ENCODE measurements around the gene SLC15A3. TPM values are rescaled to one million over a fixed set of nuclear protein-coding genes. Genes with fewer than 3 reads are reported as not detected.

The SLC15A3 gene
- total and polyA plus RNA-seq, 8 donors = 2.0 to 25.3 (median 6.1) TPM

DNA sequence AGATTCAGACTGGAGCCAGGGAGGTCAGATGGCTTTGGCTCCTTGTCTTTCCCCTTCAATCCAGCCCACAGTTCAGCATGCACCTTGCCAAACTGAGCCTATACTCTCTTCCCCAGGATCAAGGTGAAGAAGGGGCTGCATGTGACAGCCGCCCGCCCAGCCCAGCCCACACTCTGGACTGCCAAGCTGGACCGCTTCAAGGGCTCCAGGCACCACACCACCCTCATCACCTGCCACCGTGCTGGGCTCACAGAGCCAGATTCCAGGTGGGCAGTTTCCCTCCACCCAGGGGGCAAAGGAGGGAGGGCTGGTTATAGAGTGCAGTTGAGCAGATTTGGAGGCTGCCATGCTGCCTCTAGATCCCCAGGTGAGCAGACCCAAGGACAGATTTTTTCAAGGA lies 21.6 kb downstream of the SLC15A3 start:
- Histone ChIP-seq H3K27ac (no peak overlapping the region), H3K27me3 (no peaks in the 10 kb centered on the region), H3K4me3 (no peak overlapping the region), H3K9me3 (no peaks in the 10 kb centered on the region), H3K4me1 (no peaks in the 10 kb centered on the region), H3K36me3 (no peaks in the 10 kb centered on the region)
- intact Hi-C loops (cut with DNase I) = no loop called here
- DNase-seq = no peak
- FAIRE-seq = no peak
- WGBS, 2 donors = 85% methylated on average over 4 of the region's 4 CpGs
- no peak for ATAC-seq
- TF ChIP-seq, protein P1, sequence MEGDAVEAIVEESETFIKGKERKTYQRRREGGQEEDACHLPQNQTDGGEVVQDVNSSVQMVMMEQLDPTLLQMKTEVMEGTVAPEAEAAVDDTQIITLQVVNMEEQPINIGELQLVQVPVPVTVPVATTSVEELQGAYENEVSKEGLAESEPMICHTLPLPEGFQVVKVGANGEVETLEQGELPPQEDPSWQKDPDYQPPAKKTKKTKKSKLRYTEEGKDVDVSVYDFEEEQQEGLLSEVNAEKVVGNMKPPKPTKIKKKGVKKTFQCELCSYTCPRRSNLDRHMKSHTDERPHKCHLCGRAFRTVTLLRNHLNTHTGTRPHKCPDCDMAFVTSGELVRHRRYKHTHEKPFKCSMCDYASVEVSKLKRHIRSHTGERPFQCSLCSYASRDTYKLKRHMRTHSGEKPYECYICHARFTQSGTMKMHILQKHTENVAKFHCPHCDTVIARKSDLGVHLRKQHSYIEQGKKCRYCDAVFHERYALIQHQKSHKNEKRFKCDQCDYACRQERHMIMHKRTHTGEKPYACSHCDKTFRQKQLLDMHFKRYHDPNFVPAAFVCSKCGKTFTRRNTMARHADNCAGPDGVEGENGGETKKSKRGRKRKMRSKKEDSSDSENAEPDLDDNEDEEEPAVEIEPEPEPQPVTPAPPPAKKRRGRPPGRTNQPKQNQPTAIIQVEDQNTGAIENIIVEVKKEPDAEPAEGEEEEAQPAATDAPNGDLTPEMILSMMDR (IDR thresholded peaks at IDR 0.05) = no peak

DNA sequence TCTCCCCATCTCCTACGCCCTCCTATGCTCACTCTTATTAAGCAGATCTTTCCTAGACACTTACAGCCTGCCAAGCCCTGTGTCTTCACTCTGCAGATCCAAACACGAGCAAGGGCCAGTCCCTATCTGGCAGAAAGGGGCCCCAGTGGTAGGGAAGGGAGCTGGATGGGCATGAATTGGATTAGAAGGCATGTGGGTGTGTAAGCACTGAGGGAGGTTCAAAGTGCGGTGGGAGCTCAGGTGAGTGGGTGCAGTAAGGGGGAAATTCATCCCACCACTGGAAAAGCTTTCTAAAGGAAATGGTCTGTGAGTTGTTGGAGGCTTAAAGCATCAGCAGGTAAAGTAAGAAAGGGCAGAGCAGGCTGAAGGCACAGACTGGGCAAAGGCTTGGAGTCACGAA lies 22.2 kb downstream of the SLC15A3 start:
- H3K27ac ChIP-seq = no peak overlapping the region
- ATAC-seq = no peak
- FAIRE-seq = no peak
- no peak for DNase-seq
- no peaks in the 10 kb centered on the region for H3K36me3 ChIP-seq
- H3K4me3 ChIP-seq = no peak overlapping the region
- 76 to 78% methylated on average over 4 of the region's 4 CpGs for WGBS, 2 donors
- peaks cover 0 to 4% (median 3%) of the 10 kb centered on the region in 3 donors for H3K4me1 ChIP-seq
- no peaks in the 10 kb centered on the region for H3K27me3 ChIP-seq
- TF ChIP-seq, protein P1 (IDR thresholded peaks at IDR 0.05) = no peak
- intact Hi-C loops (cut with DNase I) = no loop called here
- H3K9me3 ChIP-seq = no peaks in the 10 kb centered on the region

DNA sequence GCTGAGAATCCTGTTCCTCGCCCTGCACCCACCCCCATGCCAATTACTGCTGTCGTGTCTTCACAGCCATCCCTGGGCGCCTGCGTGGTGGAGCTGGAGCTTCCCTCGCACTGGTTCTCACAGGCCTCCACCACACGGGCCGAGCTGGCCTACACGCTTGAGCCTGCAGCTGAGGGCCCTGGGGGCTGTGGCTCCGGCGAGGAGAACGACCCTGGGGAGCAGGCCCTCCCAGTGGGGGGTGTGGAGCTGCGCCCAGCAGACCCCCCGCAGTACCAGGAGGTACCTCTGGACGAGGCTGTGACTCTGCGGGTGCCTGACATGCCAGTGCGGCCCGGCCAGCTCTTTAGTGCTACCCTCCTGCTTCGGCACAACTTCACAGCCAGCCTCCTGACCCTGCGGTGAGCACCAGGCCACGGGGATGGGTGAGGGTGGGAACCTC lies 23.4 kb downstream of the SLC15A3 start:
- Histone ChIP-seq H3K36me3 (no peaks in the 10 kb centered on the region), H3K4me1 (peaks cover 0 to 4% (median 4%) of the 10 kb centered on the region in 3 donors), H3K27ac (no peak overlapping the region), H3K4me3 (no peak overlapping the region), H3K9me3 (no peaks in the 10 kb centered on the region), H3K27me3 (no peaks in the 10 kb centered on the region)
- FAIRE-seq = no peak
- DNase-seq = peak in 2 of 6 donors; percentile 45 to 58
- WGBS, 2 donors = 82 to 83% methylated on average over 20 of the region's 20 CpGs
- intact Hi-C loops (cut with DNase I) = no loop called here
- ATAC-seq = no peak
- TF ChIP-seq, protein P1 (IDR thresholded peaks at IDR 0.05) = no peak

DNA sequence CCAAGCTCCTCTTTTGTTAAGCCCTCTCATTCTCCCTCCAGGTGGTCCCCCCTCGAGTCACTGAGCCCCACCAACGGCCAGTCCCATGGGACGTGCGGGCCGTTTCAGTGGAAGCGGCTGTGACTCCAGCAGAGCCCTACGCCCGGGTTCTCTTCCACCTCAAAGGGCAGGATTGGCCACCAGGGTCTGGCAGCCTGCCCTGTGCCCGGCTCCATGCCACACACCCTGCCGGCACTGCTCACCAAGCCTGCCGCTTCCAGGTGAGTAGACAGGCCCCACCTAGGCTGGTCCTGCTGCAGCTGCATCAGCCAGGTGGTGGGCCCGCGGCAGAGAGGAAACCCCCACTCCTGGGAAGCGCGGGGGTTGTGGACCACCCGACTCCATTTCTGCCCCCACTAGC lies 24.4 kb downstream of the SLC15A3 start:
- Histone ChIP-seq H3K9me3 (no peaks in the 10 kb centered on the region), H3K36me3 (peaks cover 0 to under 1% (median 0%) of the 10 kb centered on the region in 3 donors), H3K4me3 (no peak overlapping the region), H3K27ac (no peak overlapping the region), H3K4me1 (peaks cover 0 to 4% (median 4%) of the 10 kb centered on the region in 3 donors), H3K27me3 (no peaks in the 10 kb centered on the region)
- 78 to 85% methylated on average over 16 of the region's 16 CpGs for WGBS, 2 donors
- TF ChIP-seq, protein P1 (IDR thresholded peaks at IDR 0.05) = no peak
- intact Hi-C loops (cut with DNase I) = no loop called here
- no peak for FAIRE-seq
- ATAC-seq = peak in 1 of 4 donors; percentile 16
- DNase-seq = no peak

DNA sequence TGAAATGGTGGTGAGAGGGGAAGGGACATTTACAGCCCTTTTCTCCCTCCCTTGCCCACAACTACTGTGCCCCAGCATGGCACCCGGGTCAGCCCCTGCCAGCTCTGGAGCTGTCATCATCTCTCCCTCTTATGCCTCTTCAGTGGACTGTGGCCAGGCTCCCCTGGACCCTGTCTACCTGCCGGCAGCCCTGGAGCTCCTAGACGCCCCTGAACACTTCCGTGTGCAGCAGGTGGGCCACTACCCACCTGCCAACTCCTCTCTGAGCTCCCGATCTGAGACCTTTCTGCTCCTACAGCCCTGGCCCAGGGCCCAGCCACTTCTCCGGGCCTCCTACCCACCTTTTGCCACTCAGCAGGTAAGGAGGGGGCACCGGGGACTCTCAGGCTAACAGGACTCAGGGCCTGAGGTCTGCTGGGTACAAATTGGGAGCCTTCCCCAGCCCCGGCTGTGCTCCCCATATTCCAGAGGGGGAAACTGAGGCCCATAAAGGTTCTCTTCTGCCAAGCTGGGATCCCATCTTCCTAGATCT lies 24.8 kb downstream of the SLC15A3 start:
- Histone ChIP-seq H3K27me3 (no peaks in the 10 kb centered on the region), H3K27ac (no peak overlapping the region), H3K4me1 (peaks cover 0 to 4% (median 4%) of the 10 kb centered on the region in 3 donors), H3K36me3 (peaks cover 0 to 6% (median 0%) of the 10 kb centered on the region in 3 donors), H3K4me3 (no peak overlapping the region), H3K9me3 (no peaks in the 10 kb centered on the region)
- DNase-seq (no peak), FAIRE-seq (no peak), ATAC-seq (no peak)
- intact Hi-C loops (cut with DNase I) = no loop called here
- WGBS, 2 donors = 74 to 87% methylated on average over 8 of the region's 8 CpGs
- TF ChIP-seq, protein P1 (IDR thresholded peaks at IDR 0.05) = no peak
